Stimulated activated effector memory CD8-positive, alpha-beta T cell treated with anti-CD3 and anti-CD28 coated beads, Interleukin-12 subunit alpha, Interleukin-12 subunit beta, amount 100 ng/mL, for 72 hours (primary cell): ENCODE data around the gene TDRD12.
A peak's percentile ranks its signal among the peaks of the same experiment; 100 is the strongest.
"Not testable (repeated sequence)": the region's sequence is repeated elsewhere in the genome, so short reads cannot be mapped to it uniquely, and the experiment has no call there.

ENCODE experiments used
- ATAC-seq: fragments of 150-1000 bp; cut with Tn5 transposase; 2 replicates; pipeline ENCODE4 v1.10.0; 2021
- DNase-seq, 2 donors: peaks; one replicate each; pipeline ENCODE4 v3.0.0; 2021 to 2022; ENCODE audit warnings: low spot score in 2 of 2
- H3K27ac Mint-ChIP-seq: one replicate; pipeline ENCODE4 v1.8.0; 2022; ENCODE audit warnings: mild to moderate bottlenecking, mixed read lengths
- H3K36me3 Mint-ChIP-seq: one replicate; pipeline ENCODE4 v1.8.0; 2022; ENCODE audit warnings: mild to moderate bottlenecking, mixed read lengths
- H3K4me1 Mint-ChIP-seq: one replicate; pipeline ENCODE4 v1.8.0; 2022; ENCODE audit warnings: mixed read lengths
- H3K4me3 Mint-ChIP-seq: one replicate; pipeline ENCODE4 v1.8.0; 2022; ENCODE audit warnings: mild to moderate bottlenecking, mixed read lengths
- H3K9me3 Mint-ChIP-seq: one replicate; pipeline ENCODE4 v1.8.0; 2022; ENCODE audit warnings: mixed read lengths

TDRD12 gene

GRCh38 chr19:32819419-32820400, 100.1 kb downstream of the TDRD12 start:
- no peak for ATAC-seq
- H3K4me3 Mint-ChIP-seq = no peak overlapping the region
- no peak for DNase-seq
- peaks cover 8% of the 10 kb centered on the region for H3K4me1 Mint-ChIP-seq
- H3K36me3 Mint-ChIP-seq = no peaks in the 10 kb centered on the region
- H3K27ac Mint-ChIP-seq = peak overlapping the region; percentile 78
- no peaks in the 10 kb centered on the region for H3K9me3 Mint-ChIP-seq

- H3K4me3 Mint-ChIP-seq = no peak overlapping the region
- peaks cover 8% of the 10 kb centered on the region for H3K4me1 Mint-ChIP-seq
- H3K9me3 Mint-ChIP-seq = no peaks in the 10 kb centered on the region
- H3K27ac Mint-ChIP-seq = no peak overlapping the region
- no peak for ATAC-seq
- H3K36me3 Mint-ChIP-seq = no peaks in the 10 kb centered on the region
- no peak for DNase-seq
Measured at GRCh38 chr19:32822916-32823746, 103.6 kb downstream of the TDRD12 start.

- Mint-ChIP-seq H3K36me3 (no peaks in the 10 kb centered on the region), H3K4me3 (no peak overlapping the region), H3K4me1 (peaks cover 8% of the 10 kb centered on the region), H3K27ac (no peak overlapping the region), H3K9me3 (no peaks in the 10 kb centered on the region)
- DNase-seq (no peak), ATAC-seq (no peak)
Measured at GRCh38 chr19:32823747-32824102, 104.2 kb downstream of the TDRD12 start.

- no peak for DNase-seq
- Mint-ChIP-seq H3K9me3 (no peaks in the 10 kb centered on the region), H3K4me3 (no peak overlapping the region), H3K27ac (no peak overlapping the region), H3K4me1 (peaks cover 8% of the 10 kb centered on the region), H3K36me3 (no peaks in the 10 kb centered on the region)
- no peak for ATAC-seq
Measured at GRCh38 chr19:32824191-32824751, 104.7 kb downstream of the TDRD12 start.

DNA sequence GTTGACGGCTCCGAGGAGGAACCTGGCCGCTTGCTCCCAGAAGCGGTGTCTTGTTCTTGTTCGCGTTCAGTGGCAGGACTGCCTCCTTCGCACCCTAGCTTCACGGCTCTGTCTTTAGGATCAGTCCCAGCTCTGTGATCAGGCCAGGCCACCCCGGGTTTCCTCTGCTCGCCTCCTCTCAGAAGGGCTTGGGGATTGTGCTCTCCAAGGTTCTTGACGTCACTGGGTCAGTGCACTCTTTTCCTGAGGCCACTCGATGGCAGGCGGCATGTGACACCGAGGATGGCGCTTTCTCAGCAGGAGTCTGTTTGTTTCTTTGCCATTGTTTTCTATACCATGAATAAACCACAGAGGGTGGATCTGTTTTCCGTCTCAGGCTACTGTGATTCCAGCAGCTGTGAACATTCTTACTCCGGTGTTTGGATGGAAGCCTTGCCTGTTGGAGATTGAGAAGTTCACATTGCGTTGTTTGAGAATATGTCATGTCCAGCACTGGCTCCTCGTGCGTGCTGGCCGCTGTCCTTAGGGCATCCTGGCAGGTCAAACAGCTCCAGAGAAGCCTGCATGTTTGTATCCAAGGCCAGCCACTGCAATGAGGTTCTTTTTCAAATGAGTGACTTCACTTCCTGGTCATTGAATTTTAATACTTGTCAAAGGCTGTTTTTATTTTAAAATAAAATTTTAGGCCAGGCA, 105.5 kb downstream of the TDRD12 start:
- no peaks in the 10 kb centered on the region for H3K36me3 Mint-ChIP-seq
- peaks cover under 1% of the 10 kb centered on the region for H3K4me1 Mint-ChIP-seq
- ATAC-seq (no peak), DNase-seq (no peak)
- H3K9me3 Mint-ChIP-seq = no peaks in the 10 kb centered on the region
- H3K4me3 Mint-ChIP-seq = no peak overlapping the region
- H3K27ac Mint-ChIP-seq = no peak overlapping the region

GRCh38 chr19:32828139-32828538, 108.6 kb downstream of the TDRD12 start:
- Mint-ChIP-seq H3K9me3 (no peaks in the 10 kb centered on the region), H3K36me3 (no peaks in the 10 kb centered on the region), H3K4me3 (no peak overlapping the region), H3K4me1 (no peaks in the 10 kb centered on the region), H3K27ac (no peak overlapping the region)
- ATAC-seq = no peak
- no peak for DNase-seq

GRCh38 chr19:32828643-32829344, 109.2 kb downstream of the TDRD12 start:
- Mint-ChIP-seq H3K36me3 (no peaks in the 10 kb centered on the region), H3K9me3 (no peaks in the 10 kb centered on the region), H3K4me1 (no peaks in the 10 kb centered on the region), H3K27ac (no peak overlapping the region), H3K4me3 (no peak overlapping the region)
- DNase-seq = no peak
- ATAC-seq = no peak

DNA sequence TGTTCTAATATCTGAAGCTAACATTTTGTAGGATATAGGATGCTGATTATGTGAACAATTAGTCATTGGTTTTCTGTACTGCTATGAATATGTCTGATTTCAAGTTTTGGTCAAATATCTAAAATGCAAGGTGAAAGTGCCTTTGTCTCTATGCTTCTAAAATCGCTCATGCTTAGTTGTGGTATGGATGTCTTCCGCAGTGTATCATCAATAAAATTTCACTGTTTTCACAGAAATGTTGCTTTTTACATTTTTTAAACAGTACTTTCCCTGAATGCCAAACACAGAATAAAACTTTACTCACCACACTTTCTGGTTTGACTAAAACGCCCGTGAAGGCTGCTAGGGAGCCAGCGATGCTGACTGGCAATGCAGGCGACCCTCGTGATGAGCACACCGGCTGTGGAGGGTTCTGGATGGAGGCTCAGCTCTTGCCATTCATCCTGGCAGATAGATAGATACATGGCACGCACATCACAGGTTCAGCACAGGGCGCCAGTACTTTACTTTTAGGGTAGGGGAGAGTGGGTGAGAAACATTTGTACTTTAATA, 109.9 kb downstream of the TDRD12 start:
- Mint-ChIP-seq H3K9me3 (no peaks in the 10 kb centered on the region), H3K27ac (no peak overlapping the region), H3K36me3 (no peaks in the 10 kb centered on the region), H3K4me3 (no peak overlapping the region), H3K4me1 (no peaks in the 10 kb centered on the region)
- peak; percentile 57 for ATAC-seq
- no peak for DNase-seq

GRCh38 chr19:32830231-32831014, 110.9 kb downstream of the TDRD12 start:
- no peak overlapping the region for H3K27ac Mint-ChIP-seq
- ATAC-seq (no peak), DNase-seq (no peak)
- H3K4me1 Mint-ChIP-seq = no peaks in the 10 kb centered on the region
- no peak overlapping the region for H3K4me3 Mint-ChIP-seq
- H3K9me3 Mint-ChIP-seq = no peaks in the 10 kb centered on the region
- H3K36me3 Mint-ChIP-seq = no peaks in the 10 kb centered on the region

DNA sequence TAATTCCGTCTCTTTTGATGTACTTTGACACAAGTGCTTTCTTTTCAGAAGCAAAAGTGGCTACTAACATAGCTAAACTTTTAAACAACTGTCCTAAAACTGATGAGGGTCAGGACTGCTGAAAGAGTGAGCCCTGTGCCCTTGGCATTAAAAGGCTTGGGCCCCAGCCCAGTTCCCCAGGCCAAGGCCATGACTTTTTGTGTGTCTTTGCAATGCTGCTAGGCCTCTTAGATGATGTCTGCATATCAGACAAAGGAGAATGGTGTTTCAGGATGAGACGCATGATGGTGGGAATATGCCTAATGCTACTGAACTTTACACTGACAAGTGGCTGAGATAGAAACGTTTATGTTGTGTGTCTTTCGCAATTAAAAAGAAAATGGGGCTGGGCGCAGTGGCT, 112.0 kb downstream of the TDRD12 start:
- Mint-ChIP-seq H3K27ac (no peak overlapping the region), H3K9me3 (no peaks in the 10 kb centered on the region), H3K4me3 (no peak overlapping the region), H3K4me1 (no peaks in the 10 kb centered on the region), H3K36me3 (no peaks in the 10 kb centered on the region)
- DNase-seq (no peak), ATAC-seq (no peak)

GRCh38 chr19:32832094-32832493, 112.5 kb downstream of the TDRD12 start:
- not testable (repeated sequence) for H3K4me3 Mint-ChIP-seq, DNase-seq, H3K27ac Mint-ChIP-seq, H3K9me3 Mint-ChIP-seq, H3K4me1 Mint-ChIP-seq, ATAC-seq, H3K36me3 Mint-ChIP-seq

- not testable (repeated sequence) for H3K4me3 Mint-ChIP-seq, H3K27ac Mint-ChIP-seq, H3K9me3 Mint-ChIP-seq, H3K4me1 Mint-ChIP-seq, DNase-seq, H3K36me3 Mint-ChIP-seq, ATAC-seq
Measured at GRCh38 chr19:32832825-32833224, 113.3 kb downstream of the TDRD12 start.

- H3K36me3 Mint-ChIP-seq, H3K4me1 Mint-ChIP-seq, H3K4me3 Mint-ChIP-seq, H3K27ac Mint-ChIP-seq, H3K9me3 Mint-ChIP-seq, ATAC-seq, DNase-seq: not testable (repeated sequence)
Measured at GRCh38 chr19:32833388-32833787, 113.8 kb downstream of the TDRD12 start.

GRCh38 chr19:32837531-32837930, 118.0 kb downstream of the TDRD12 start:
- ATAC-seq = no peak
- H3K36me3 Mint-ChIP-seq = no peaks in the 10 kb centered on the region
- DNase-seq = no peak
- H3K9me3 Mint-ChIP-seq = peaks cover 16% of the 10 kb centered on the region
- no peak overlapping the region for H3K4me3 Mint-ChIP-seq
- no peaks in the 10 kb centered on the region for H3K4me1 Mint-ChIP-seq
- no peak overlapping the region for H3K27ac Mint-ChIP-seq
